ENCODE measurements around the gene SSBP3. TPM values are rescaled to one million over a fixed set of nuclear protein-coding genes. Genes with fewer than 3 reads are reported as not detected.
"Not testable (repeated sequence)": the region's sequence is repeated elsewhere in the genome, so short reads cannot be mapped to it uniquely, and the experiment has no call there.

SSBP3 gene
- 70.7 TPM for total RNA-seq

DNA sequence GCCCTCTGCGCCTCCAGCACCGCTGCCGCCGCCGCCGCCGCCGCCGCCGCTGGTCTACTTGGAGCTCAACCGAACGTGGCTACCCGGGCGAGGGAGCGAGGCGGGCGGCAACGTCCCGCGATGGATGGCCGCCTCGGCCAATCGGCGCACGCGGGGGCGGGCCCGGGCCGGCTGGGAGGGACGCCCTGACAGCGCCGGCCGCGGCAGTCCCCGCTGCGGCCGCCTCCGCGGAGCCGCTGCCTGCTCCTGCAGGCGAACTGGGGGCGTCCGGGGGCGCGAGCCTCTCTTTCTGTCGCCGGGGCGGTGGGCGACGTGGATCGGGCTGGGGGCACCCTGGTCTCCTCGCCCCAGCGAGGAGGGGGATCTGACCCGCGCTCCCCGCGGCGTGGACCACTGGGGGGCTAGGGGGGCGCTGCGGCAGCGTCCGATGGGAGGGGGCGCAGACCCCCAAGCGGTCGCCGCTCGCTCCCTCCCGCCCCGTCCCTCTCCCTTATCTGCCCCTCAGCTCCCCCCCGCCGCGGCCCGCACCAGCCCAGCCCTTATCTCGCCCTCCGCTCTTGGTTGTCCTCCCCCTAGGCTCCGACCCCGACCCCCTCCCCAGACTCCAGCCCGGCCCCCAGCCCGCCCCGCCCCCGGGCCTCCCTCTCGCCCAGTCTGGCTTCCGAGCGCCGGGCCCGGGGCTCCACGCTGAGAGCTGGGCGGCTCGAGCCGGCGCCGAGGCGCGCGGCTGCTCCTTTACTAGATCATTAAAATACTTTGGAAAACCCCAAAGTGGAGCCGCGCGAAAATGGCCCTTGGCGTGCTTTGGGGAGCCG is at the start of gene SSBP3:
Gene SSBP3 (minus strand): TSS at position 56 of the 815 bp plus-strand sequence.
- H3K4me3 ChIP-seq = peak within 1 kb of the TSS; percentile 79 to 98
- H3K4me1 ChIP-seq = peaks cover 66% of the 10 kb centered on the region
- H3K9me3 ChIP-seq = no peaks in the 10 kb centered on the region
- no peak for DNase-seq (ENCODE audit: extremely low spot score in 2 of 2)
- intact Hi-C loops (cut with DNase I) = loop anchor here (2.0 to 10.0 kb wide), 2 partner anchors 82 to 134 kb away; no protein-coding TSS in a partner anchor
- H3K27ac ChIP-seq = peak within 1 kb of the TSS; percentile 97
- H3K27me3 ChIP-seq = no peaks in the 10 kb centered on the region
- peak in 1 of 2 donors; percentile 45 for TF ChIP-seq POLR2AphosphoS5 (IDR thresholded peaks at IDR 0.05; ENCODE audit: insufficient read depth in 1 of 2, low read depth in 1 of 2)
- TF ChIP-seq, protein P1, sequence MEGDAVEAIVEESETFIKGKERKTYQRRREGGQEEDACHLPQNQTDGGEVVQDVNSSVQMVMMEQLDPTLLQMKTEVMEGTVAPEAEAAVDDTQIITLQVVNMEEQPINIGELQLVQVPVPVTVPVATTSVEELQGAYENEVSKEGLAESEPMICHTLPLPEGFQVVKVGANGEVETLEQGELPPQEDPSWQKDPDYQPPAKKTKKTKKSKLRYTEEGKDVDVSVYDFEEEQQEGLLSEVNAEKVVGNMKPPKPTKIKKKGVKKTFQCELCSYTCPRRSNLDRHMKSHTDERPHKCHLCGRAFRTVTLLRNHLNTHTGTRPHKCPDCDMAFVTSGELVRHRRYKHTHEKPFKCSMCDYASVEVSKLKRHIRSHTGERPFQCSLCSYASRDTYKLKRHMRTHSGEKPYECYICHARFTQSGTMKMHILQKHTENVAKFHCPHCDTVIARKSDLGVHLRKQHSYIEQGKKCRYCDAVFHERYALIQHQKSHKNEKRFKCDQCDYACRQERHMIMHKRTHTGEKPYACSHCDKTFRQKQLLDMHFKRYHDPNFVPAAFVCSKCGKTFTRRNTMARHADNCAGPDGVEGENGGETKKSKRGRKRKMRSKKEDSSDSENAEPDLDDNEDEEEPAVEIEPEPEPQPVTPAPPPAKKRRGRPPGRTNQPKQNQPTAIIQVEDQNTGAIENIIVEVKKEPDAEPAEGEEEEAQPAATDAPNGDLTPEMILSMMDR (IDR thresholded peaks at IDR 0.05) = peak in 1 of 3 experiments; percentile 27
- TF ChIP-seq POLR2A (IDR thresholded peaks at IDR 0.05) = peak in 1 of 2 donors; percentile 90
- peaks cover 0 to 8% of the 10 kb centered on the region in 2 donors for H3K36me3 ChIP-seq

DNA sequence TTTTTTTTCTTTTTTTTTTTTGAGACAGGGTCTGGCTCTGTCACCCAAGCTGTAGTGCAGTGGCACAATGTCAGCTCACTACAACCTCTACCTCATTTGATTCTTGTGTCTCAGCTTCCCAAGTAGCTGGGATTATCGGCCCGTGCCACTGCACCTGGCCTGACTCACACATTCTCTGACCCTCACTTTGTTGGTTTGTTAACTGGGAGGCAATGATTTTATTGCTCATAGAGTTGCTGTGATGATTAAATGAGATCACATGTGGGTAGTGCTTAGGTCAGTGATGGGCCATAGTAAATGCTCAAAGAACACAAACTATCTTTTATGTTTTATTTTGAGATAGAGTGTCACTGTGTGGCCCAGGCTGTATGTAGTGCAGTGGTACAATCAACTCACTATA is 47.3 kb upstream of the SSBP3 start:
- Histone ChIP-seq H3K27me3 (no peaks in the 10 kb centered on the region), H3K27ac (no peak overlapping the region), H3K4me1 (no peaks in the 10 kb centered on the region), H3K9me3 (no peaks in the 10 kb centered on the region), H3K36me3 (no peaks in the 10 kb centered on the region), H3K4me3 (no peak overlapping the region)
- intact Hi-C loops (cut with DNase I) = no loop called here
- TF ChIP-seq POLR2AphosphoS5 (IDR thresholded peaks at IDR 0.05; ENCODE audit: insufficient read depth in 1 of 2, low read depth in 1 of 2) (no peak), POLR2A (IDR thresholded peaks at IDR 0.05) (no peak)
- TF ChIP-seq, protein P1 (IDR thresholded peaks at IDR 0.05) = no peak
- no peak for DNase-seq (ENCODE audit: extremely low spot score in 2 of 2)

DNA sequence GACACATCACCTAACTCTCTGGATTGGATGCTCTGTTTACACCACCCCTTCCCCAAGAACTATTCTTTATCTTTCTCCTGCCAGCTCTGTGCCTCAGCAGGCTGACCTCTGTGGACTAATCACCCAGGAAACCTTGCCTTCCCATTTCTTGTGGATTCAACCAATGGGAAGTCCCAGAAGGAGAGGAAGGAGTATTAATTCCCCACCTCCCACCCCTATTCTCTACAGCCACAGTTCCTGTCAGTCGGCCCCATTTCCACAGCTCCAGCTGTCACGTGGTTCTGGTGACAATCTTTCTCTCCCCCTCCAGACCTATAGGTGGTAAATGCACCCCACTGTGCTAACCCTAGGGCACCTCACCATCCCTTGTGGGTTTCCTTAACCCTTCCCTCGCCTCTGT is 46.8 kb upstream of the SSBP3 start:
- intact Hi-C loops (cut with DNase I) = no loop called here
- no peak for DNase-seq (ENCODE audit: extremely low spot score in 2 of 2)
- H3K27ac ChIP-seq = no peak overlapping the region
- H3K4me3 ChIP-seq = no peak overlapping the region
- no peaks in the 10 kb centered on the region for H3K4me1 ChIP-seq
- no peaks in the 10 kb centered on the region for H3K9me3 ChIP-seq
- TF ChIP-seq POLR2A (IDR thresholded peaks at IDR 0.05) = no peak
- no peak for TF ChIP-seq POLR2AphosphoS5 (IDR thresholded peaks at IDR 0.05; ENCODE audit: insufficient read depth in 1 of 2, low read depth in 1 of 2)
- TF ChIP-seq, protein P1 (IDR thresholded peaks at IDR 0.05) = no peak
- no peaks in the 10 kb centered on the region for H3K36me3 ChIP-seq
- H3K27me3 ChIP-seq = no peaks in the 10 kb centered on the region

DNA sequence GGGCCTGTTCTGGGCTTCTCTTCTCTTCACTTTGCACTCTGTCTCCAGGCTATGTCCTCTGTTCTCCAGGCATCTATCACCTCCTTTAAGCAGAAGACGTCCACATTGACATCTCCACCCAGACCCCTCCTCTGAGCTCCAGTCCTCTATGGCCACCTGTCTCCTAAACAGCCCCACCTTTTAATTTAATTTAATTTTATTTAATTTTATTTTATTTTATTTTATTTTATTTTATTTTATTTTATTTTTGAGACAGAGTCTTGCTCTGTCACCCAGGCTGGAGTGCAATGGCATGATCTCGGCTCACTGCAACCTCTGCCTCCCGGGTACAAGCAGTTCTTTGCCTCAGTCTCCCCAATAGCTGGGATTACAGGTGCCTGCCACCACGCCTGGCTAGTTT is 43.2 kb upstream of the SSBP3 start:
- H3K27ac ChIP-seq; H3K9me3 ChIP-seq; H3K36me3 ChIP-seq; DNase-seq (ENCODE audit: extremely low spot score in 2 of 2); H3K4me1 ChIP-seq; intact Hi-C loops (cut with DNase I); H3K27me3 ChIP-seq; H3K4me3 ChIP-seq: not testable (repeated sequence)

DNA sequence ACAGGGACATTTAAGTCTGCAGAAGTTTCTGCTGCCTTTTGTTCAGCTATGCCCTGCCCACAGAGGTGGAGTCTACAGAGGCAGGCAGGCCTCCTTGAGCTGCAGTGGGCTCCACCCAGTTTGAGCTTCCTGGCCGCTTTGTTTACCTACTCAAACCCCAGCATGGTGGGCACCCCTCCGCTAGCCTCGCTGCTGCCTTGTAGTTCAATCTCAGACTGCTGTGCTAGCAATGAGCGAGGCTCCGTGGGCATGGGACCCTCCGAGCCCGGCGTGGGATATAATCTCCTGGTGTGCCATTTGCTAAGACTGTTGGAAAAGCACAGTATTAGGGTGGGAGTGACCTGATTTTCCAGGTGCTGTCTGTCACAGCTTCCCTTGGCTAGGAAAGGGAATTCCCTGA is 42.6 kb upstream of the SSBP3 start:
- H3K9me3 ChIP-seq; intact Hi-C loops (cut with DNase I); H3K36me3 ChIP-seq; H3K4me1 ChIP-seq; H3K27ac ChIP-seq; H3K4me3 ChIP-seq; H3K27me3 ChIP-seq; DNase-seq (ENCODE audit: extremely low spot score in 2 of 2): not testable (repeated sequence)

DNA sequence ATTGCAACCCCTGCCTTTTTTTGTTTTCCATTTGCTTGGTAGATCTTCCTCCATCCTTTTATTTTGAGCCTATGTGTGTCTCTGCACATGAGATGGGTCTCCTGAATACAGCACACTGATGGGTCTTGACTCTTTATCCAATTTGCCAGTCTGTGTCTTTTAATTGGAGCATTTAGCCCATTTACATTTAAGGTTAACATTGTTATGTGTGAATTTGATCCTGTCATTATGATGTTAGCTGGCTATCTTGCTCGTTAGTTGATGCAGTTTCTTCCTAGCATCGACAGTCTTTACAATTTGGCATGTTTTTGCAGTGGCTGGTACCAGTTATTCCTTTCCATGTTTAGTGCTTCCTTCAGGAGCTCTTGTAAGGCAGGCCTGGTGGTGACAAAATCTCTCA is 40.9 kb upstream of the SSBP3 start:
- DNase-seq (ENCODE audit: extremely low spot score in 2 of 2); H3K4me3 ChIP-seq; intact Hi-C loops (cut with DNase I); H3K27ac ChIP-seq; H3K9me3 ChIP-seq; H3K4me1 ChIP-seq; H3K36me3 ChIP-seq; H3K27me3 ChIP-seq: not testable (repeated sequence)
